Stomach (tissue), 9 donors: ENCODE measurements around the gene SNAPC4. TPM values are rescaled to one million over a fixed set of nuclear protein-coding genes. Genes with fewer than 3 reads are reported as not detected.

Experiments
- DNase-seq, 2 donors: peaks; one replicate each; pipeline versions ENCODE4 v3.0.0 to v3.0.0-alpha.2; 2013 to 2019
- H3K27ac ChIP-seq, 5 donors: fragments of 200-600 bp in 4 of 5; sonication (generic) in 4 of 5; one replicate each; pipeline ENCODE4 v1.5.1; 2013 to 2019; ENCODE audit warnings: mild to moderate bottlenecking in 1 of 5, moderate library complexity in 1 of 5
- H3K27me3 ChIP-seq, 3 donors: fragments of 200-600 bp; sonication (generic); one replicate each; pipeline ENCODE4 v1.5.1; 2017 to 2019; ENCODE audit warnings: mixed run types in 1 of 3
- H3K36me3 ChIP-seq, 4 donors: fragments of 200-600 bp; sonication (generic); 1 replicate in 3 of 4; 2 replicates in 1 of 4; pipeline ENCODE4 v1.5.1; 2016 to 2019
- H3K4me1 ChIP-seq, 4 donors: fragments of 200-600 bp; sonication (generic); one replicate each; pipeline ENCODE4 v1.5.1; 2016 to 2019
- H3K4me3 ChIP-seq, 4 donors: fragments of 200-600 bp; sonication (generic) in 3 of 4; one replicate each; pipeline ENCODE4 v1.5.1; 2016 to 2019; ENCODE audit warnings: mild to moderate bottlenecking in 1 of 4
- H3K9me3 ChIP-seq, 4 donors: fragments of 200-600 bp; sonication (generic); one replicate each; pipeline ENCODE4 v1.5.1; 2016 to 2019
- EP300 ChIP-seq: sonication (generic); formaldehyde crosslinking; IDR thresholded peaks from one replicate; pipeline ENCODE4 v1.6.1; 2017; ENCODE audit warnings: antibody characterized with exemption
- POLR2A ChIP-seq, 4 donors: fragments of 450-650 bp; IDR thresholded peaks; one replicate each; pipeline ENCODE4 v1.6.1; 2016; ENCODE audit warnings: antibody characterized with exemption in 4 of 4, control low read depth in 2 of 4, mild to moderate bottlenecking in 1 of 4, moderate library complexity in 1 of 4
- POLR2AphosphoS5 ChIP-seq, 3 donors: sonication (generic); formaldehyde crosslinking; IDR thresholded peaks; one replicate each; pipeline ENCODE4 v1.6.1; 2016; ENCODE audit warnings: antibody characterized with exemption in 3 of 3
- WGBS, 5 donors: extraction: QIAGEN DNeasy Blood & Tissue Kit in 3 of 5; methylation state at CpG; one replicate each; pipeline versions ENCODE4 v1.1.5 to v1.1.7; 2013 to 2018; 5-methylcytosine and 5-hydroxymethylcytosine counted together
- intact Hi-C: fragments of 100-400 bp; cut with DNase I; formaldehyde crosslinking; loops from one replicate; pipeline ENCODE4 v1.15.1; 2023; ENCODE audit warnings: low total_unique reads
- polyA plus RNA-seq, 3 donors: library from polyadenylated mRNA; stranded (reverse); fragments of 200-250 nt; gene quantifications; one replicate each; pipeline ENCODE4 v1.2.3, GENCODE V29; 2013
- total RNA-seq, 5 donors: library from RNA; depleted of rRNA; stranded (reverse); fragments of >200 nt; gene quantifications; one replicate each; pipeline versions ENCODE4 v1.1.0 to v1.2.3, GENCODE V29; 2014 to 2016
- TF ChIP-seq, protein P1 (sequence below), 7 experiments: fragments of 450-650 bp in 4 of 7; fragments of 200-600 bp in 3 of 7; sonication (generic) in 3 of 7; IDR thresholded peaks; one replicate each; pipeline ENCODE4 v1.5.1; 2016 to 2019; ENCODE audit warnings: antibody characterized with exemption in 7 of 7, control low read depth in 2 of 7, mild to moderate bottlenecking in 1 of 7
- donor health status: healthy with polysubstance abuse.
- donor health status: Bipolar disorder and iron deficiency.
- donor health status: healthy.

SNAPC4 gene
- total and polyA plus RNA-seq, 8 donors: 1.8 to 58.2 (median 4.4) TPM

DNA sequence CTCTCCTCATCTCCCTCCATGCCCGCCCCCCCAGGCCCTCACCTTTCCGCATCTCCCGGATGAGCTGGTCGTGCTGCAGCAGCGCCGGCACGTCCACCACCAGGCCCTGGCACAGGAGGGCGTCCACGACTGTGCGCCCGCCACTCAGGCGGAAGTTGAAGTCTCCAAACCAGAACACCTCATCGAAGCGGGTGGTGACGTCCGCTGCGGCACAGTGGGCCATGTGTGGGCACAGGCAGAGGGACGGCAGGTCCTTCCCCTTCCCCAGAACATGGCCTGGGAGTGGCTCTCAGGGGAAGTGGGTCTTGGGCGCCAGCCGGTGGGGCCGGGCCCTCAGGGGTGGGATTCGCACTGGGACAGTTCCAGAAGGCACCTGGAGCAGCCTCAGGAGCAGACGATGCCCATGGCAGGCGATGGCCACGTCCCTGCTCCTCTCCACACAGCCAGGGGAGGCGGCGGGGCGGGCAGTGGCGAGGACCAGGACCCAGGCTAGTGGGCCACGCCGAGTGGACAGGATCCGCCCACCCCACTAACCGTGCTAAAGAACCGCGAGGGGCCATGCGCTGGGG is 31.9 kb upstream of the SNAPC4 start:
- H3K4me1 ChIP-seq: peaks cover under 1 to 14% (median 7%) of the 10 kb centered on the region in 4 donors
- intact Hi-C loops: no loop called here
- WGBS, 5 donors: 90 to 97% (median 92%) methylated on average over 22 to 36 of the region's 36 CpGs
- H3K27ac ChIP-seq: no peak overlapping the region
- TF ChIP-seq, protein P1, sequence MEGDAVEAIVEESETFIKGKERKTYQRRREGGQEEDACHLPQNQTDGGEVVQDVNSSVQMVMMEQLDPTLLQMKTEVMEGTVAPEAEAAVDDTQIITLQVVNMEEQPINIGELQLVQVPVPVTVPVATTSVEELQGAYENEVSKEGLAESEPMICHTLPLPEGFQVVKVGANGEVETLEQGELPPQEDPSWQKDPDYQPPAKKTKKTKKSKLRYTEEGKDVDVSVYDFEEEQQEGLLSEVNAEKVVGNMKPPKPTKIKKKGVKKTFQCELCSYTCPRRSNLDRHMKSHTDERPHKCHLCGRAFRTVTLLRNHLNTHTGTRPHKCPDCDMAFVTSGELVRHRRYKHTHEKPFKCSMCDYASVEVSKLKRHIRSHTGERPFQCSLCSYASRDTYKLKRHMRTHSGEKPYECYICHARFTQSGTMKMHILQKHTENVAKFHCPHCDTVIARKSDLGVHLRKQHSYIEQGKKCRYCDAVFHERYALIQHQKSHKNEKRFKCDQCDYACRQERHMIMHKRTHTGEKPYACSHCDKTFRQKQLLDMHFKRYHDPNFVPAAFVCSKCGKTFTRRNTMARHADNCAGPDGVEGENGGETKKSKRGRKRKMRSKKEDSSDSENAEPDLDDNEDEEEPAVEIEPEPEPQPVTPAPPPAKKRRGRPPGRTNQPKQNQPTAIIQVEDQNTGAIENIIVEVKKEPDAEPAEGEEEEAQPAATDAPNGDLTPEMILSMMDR (IDR thresholded peaks at IDR 0.05): no peak
- no peak for TF ChIP-seq POLR2A (IDR thresholded peaks at IDR 0.05)
- no peak for TF ChIP-seq EP300
- TF ChIP-seq POLR2AphosphoS5 (IDR thresholded peaks at IDR 0.05): no peak
- H3K4me3 ChIP-seq: no peak overlapping the region
- H3K27me3 ChIP-seq: no peaks in the 10 kb centered on the region
- DNase-seq: no peak
- H3K9me3 ChIP-seq: no peaks in the 10 kb centered on the region
- peaks cover 9 to 86% (median 76%) of the 10 kb centered on the region in 4 donors for H3K36me3 ChIP-seq

- H3K4me1 ChIP-seq: peaks cover 0 to 3% (median 1%) of the 10 kb centered on the region in 4 donors
- peaks cover 9 to 87% (median 81%) of the 10 kb centered on the region in 4 donors for H3K36me3 ChIP-seq
- TF ChIP-seq POLR2AphosphoS5 (IDR thresholded peaks at IDR 0.05): no peak
- no peak for TF ChIP-seq EP300
- TF ChIP-seq, protein P1 (IDR thresholded peaks at IDR 0.05): no peak
- TF ChIP-seq POLR2A (IDR thresholded peaks at IDR 0.05): no peak
- no peaks in the 10 kb centered on the region for H3K27me3 ChIP-seq
- WGBS, 5 donors: 88 to 96% (median 92%) methylated on average over 16 to 29 of the region's 29 CpGs
- no peak overlapping the region for H3K4me3 ChIP-seq
- H3K9me3 ChIP-seq: no peaks in the 10 kb centered on the region
- H3K27ac ChIP-seq: no peak overlapping the region
- no peak for DNase-seq
- intact Hi-C loops: no loop called here
Measured at GRCh38 chr9:136430588-136431234, 30.7 kb upstream of the SNAPC4 start.

DNA sequence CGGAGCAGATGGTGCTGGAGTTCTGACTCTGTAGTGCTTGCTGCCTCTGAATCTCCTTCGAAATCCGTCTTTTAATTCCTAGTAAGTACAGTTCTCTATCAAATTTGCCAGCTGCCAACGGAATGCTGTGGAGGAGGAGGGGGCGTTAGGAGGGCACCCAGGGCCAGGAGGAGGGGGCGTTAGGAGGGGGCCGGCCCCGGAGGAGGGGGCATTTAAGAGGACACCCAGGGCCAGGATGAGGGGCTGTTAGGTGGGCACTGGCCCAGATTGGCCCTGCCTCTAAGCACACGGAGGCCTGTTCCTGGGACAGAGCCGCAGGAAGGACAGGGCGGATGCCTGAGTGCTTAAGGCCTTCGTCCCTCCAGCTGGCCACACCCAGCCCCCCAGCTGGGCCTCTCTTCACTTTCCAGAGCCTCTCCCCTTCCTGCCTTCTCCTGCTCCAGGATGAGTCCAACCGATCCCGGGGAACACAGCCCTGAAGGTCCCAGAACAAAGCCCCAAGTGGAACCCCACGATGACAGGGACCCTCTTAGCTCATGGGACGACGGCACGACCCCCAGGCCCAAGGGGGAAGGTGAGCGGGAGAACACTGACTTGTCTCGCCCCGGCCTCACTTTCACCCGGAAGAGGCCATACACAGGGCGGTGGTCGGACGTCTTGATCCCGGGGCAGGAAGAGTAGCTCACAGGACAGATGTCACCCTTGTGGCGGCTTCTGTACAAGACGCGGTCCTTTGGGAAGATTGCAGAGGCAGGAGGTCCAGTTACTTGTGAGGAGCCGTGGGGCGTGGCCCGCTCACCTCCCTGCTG is 29.9 kb upstream of the SNAPC4 start:
- Histone ChIP-seq H3K27me3 (no peaks in the 10 kb centered on the region), H3K4me3 (no peak overlapping the region), H3K36me3 (peaks cover 9 to 88% (median 86%) of the 10 kb centered on the region in 4 donors), H3K4me1 (no peaks in the 10 kb centered on the region), H3K9me3 (no peaks in the 10 kb centered on the region), H3K27ac (no peak overlapping the region)
- TF ChIP-seq POLR2AphosphoS5 (IDR thresholded peaks at IDR 0.05) (no peak), EP300 (no peak), POLR2A (IDR thresholded peaks at IDR 0.05) (no peak)
- TF ChIP-seq, protein P1 (IDR thresholded peaks at IDR 0.05): no peak
- WGBS, 5 donors: 76 to 84% (median 83%) methylated on average over 28 to 32 of the region's 32 CpGs
- no peak for DNase-seq
- intact Hi-C loops: no loop called here

- 83 to 90% (median 87%) methylated on average over 13 to 21 of the region's 21 CpGs for WGBS, 5 donors
- peaks cover 9 to 89% (median 87%) of the 10 kb centered on the region in 4 donors for H3K36me3 ChIP-seq
Measured at GRCh38 chr9:136429075-136429628, 29.2 kb upstream of the SNAPC4 start.

More at GRCh38 chr9:136429075-136429628, 29.2 kb upstream of the SNAPC4 start:
- TF ChIP-seq, protein P1 (IDR thresholded peaks at IDR 0.05): no peak
- TF ChIP-seq POLR2A (IDR thresholded peaks at IDR 0.05): no peak
- no peak for TF ChIP-seq POLR2AphosphoS5 (IDR thresholded peaks at IDR 0.05)
- TF ChIP-seq EP300: no peak
- Histone ChIP-seq H3K4me3 (no peak overlapping the region), H3K4me1 (no peaks in the 10 kb centered on the region), H3K9me3 (no peaks in the 10 kb centered on the region), H3K27ac (no peak overlapping the region), H3K27me3 (no peaks in the 10 kb centered on the region)
- no peak for DNase-seq
- intact Hi-C loops: no loop called here
